ENCODE results near the gene TNN.
A peak's percentile ranks its signal among the peaks of the same experiment; 100 is the strongest.

Gene TNN

DNA sequence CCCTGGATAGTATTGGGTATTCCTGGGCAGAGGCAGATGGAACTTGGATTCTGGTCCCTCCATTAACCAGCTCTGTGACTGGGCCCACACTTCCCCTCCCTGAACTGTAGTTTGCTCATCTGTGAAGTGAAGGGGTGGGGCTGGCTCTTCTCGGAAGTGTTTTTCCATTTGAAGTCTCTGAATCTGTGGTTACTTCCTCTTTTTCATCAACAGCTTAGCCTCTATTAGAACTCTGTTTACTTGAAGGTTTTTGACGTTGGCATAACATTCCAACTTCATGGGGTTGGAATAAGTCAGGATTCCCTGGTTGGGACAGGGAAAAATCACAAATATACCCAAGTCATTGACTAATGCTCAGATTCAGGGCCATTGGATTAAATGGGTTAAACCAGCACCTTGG lies 121.3 kb downstream of the TNN start:
- no peak overlapping the region for H3K4me3 ChIP-seq (replicated peaks; ENCODE audit: low read depth, low read length)

DNA sequence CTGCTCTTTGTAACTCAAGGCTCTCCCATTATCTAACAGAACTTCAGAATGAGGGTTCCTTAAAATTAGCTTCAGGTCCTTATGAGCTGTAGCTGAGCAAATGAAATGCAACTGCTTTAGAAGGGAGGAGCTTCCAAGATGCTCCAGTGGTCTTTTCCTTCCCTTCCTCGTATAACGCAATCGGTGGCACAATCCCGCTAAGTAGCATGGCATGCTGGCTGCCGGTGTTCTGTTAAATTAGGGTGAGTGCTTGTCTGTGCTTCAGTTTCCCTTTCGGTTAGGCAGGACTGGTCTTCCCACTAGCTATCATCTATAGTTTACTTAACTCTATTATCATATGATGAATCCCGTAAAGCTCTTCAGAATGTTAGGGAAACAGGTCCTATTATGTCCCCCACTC lies 124.0 kb downstream of the TNN start:
- DNase-seq (ENCODE audit: extremely low read depth, low read depth), result no peak
- TF ChIP-seq, protein P1, sequence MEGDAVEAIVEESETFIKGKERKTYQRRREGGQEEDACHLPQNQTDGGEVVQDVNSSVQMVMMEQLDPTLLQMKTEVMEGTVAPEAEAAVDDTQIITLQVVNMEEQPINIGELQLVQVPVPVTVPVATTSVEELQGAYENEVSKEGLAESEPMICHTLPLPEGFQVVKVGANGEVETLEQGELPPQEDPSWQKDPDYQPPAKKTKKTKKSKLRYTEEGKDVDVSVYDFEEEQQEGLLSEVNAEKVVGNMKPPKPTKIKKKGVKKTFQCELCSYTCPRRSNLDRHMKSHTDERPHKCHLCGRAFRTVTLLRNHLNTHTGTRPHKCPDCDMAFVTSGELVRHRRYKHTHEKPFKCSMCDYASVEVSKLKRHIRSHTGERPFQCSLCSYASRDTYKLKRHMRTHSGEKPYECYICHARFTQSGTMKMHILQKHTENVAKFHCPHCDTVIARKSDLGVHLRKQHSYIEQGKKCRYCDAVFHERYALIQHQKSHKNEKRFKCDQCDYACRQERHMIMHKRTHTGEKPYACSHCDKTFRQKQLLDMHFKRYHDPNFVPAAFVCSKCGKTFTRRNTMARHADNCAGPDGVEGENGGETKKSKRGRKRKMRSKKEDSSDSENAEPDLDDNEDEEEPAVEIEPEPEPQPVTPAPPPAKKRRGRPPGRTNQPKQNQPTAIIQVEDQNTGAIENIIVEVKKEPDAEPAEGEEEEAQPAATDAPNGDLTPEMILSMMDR (IDR thresholded peaks at IDR 0.05; ENCODE audit: low read depth, low read length, missing control alignments), result no peak

More for the DNA sequence above, 121.3 kb downstream of the TNN start:
- no peak for DNase-seq (ENCODE audit: extremely low read depth, low read depth)
- TF ChIP-seq, protein P1 (IDR thresholded peaks at IDR 0.05; ENCODE audit: low read depth, low read length, missing control alignments), result no peak

DNA sequence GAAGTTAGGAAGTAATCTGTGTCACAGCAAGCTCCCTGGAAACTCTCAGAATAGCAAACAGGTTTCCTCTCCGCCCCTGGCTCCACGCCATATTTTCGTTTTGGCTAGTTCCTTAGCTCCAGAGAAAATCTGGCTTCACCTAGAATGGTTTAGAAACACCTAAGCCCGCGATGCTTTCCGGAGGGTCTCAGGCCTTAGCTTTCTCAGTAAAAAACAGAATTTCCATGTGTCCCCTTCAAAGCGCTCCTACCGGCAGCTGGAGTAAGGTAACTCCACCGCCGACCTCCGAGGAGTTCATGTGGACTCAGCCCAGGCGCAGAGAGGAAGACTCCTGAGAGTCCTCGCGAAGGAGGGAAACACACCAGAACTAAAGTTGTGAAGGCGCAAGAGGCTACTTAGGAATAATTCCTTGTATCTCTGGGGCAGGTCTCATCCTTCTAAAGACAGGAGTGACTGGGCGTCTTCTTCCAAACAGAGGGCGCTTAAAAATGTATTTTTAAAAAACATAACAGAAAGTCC lies 124.5 kb downstream of the TNN start:
- TF ChIP-seq, protein P1 (IDR thresholded peaks at IDR 0.05; ENCODE audit: low read depth, low read length, missing control alignments), result no peak
- DNase-seq (ENCODE audit: extremely low read depth, low read depth), result no peak
- peak overlapping the region; percentile 30 for H3K4me3 ChIP-seq (replicated peaks; ENCODE audit: low read depth, low read length)

More for the DNA sequence above, 124.0 kb downstream of the TNN start:
- H3K4me3 ChIP-seq (replicated peaks; ENCODE audit: low read depth, low read length), result peak overlapping the region; percentile 30

DNA sequence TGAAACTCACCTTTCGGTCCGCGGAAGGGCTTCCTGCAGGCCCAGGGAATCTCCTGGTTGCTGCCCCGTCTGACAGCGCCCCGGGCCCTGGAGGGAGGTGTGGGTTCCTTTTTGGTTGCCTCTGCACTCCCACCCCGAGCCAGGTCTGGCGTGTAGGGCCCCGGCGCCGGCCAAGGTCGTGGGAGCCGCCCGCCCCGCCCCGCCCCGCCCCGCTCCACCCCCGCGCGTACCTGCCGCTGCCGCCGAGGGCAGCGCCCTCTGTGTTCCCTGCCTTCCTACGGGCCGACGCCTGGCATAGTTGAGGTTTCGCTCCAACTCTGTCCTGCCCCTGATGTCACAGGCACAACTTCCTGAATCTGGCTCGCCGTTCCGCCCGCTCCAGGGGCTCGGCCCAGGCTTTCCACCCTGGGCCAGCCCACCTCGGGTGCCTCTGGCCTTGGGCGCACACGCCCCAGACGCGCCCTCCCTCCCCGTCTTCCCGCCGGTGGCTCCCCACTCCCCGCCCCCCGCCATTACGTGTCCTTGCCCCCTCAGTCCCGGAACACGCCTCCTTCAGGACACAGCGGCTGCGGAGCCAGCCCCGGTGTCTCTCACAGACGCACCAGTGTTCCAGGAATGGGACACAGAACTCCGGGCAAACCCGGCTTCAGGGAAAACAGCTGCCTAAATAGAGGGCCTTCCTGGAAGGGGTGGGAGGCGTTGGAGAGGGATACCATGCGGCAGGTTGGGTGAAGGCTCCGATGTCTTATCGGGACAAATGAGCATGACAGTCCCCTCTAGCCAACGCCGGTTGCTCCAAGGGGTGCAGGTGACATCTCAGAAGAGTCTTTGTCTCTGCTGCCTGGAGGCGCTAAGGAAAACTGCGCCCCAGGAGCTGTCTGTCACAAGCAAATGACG lies 125.2 kb downstream of the TNN start, which contains the start of gene KIAA0040:
TSS of gene KIAA0040 (minus strand) at position 147 of the 897 bp plus-strand sequence. CDS start 31,763 bp downstream, outside the sequence.
- no peak for DNase-seq (ENCODE audit: extremely low read depth, low read depth)
- peak within 1 kb of the TSS; percentile 30 for H3K4me3 ChIP-seq (replicated peaks; ENCODE audit: low read depth, low read length)
- TF ChIP-seq, protein P1 (IDR thresholded peaks at IDR 0.05; ENCODE audit: low read depth, low read length, missing control alignments), result no peak

DNA sequence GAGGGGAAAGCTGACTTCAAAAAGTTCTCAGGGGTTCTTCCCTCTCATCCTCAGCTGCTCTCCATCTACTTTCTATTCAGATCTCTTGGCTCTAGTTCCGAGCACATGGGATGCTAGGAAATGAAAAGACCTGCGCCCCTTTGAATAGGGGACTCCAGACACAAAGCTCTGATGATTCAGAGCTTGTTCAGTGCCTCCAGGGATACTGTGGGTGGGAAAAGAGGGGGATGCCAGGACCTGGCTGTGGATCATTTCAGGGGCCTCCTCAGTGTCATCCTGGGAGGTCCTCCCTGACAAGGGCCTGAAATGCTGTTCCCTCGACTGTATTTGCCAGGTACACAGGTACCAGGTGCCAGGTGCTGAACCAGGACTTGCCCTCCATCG lies 125.9 kb downstream of the TNN start:
- TF ChIP-seq, protein P1 (IDR thresholded peaks at IDR 0.05; ENCODE audit: low read depth, low read length, missing control alignments), result no peak
- DNase-seq (ENCODE audit: extremely low read depth, low read depth), result no peak
- no peak overlapping the region for H3K4me3 ChIP-seq (replicated peaks; ENCODE audit: low read depth, low read length)

DNA sequence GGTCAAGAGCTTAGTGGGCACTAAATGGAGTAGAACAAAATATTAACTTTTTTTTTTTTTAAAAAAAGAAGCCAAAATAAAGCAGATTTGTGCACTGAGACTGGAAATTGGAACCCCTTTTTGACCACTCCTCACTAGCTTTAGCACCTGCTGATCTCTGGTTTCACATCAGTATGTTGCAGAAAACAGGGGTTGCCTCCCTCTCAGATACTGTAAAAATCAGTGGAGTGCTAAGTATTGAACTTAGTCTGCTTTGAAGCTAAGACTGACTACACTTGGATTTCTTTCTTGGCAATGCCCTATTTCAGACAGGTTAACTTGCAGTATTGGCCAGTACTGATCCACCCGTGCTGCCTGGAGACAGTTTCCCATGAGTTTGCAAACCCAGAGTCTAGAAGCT lies 127.6 kb downstream of the TNN start:
- no peak for DNase-seq (ENCODE audit: extremely low read depth, low read depth)
- TF ChIP-seq, protein P1 (IDR thresholded peaks at IDR 0.05; ENCODE audit: low read depth, low read length, missing control alignments), result no peak
- H3K4me3 ChIP-seq (replicated peaks; ENCODE audit: low read depth, low read length), result no peak overlapping the region
